Esophagus muscularis mucosa (tissue), 3 donors: ENCODE measurements around the gene POLG.

ENCODE experiments used
- CTCF ChIP-seq, 3 experiments: fragments of 200-600 bp in 2 of 3; fragments of 450-650 bp in 1 of 3; sonication (generic) in 2 of 3; IDR thresholded peaks; one replicate each; pipeline ENCODE4 v1.5.1; 2017 to 2019; ENCODE audit warnings: antibody characterized with exemption in 3 of 3, mild to moderate bottlenecking in 2 of 3, moderate library complexity in 1 of 3
- POLR2A ChIP-seq: fragments of 450-650 bp; IDR thresholded peaks from one replicate; pipeline ENCODE4 v1.6.1; 2017; ENCODE audit warnings: antibody characterized with exemption, moderate library complexity, mild to moderate bottlenecking, low read depth
- POLR2AphosphoS5 ChIP-seq, 2 donors: sonication (generic); formaldehyde crosslinking; IDR thresholded peaks; one replicate each; pipeline ENCODE4 v1.6.1; 2017; ENCODE audit warnings: antibody characterized with exemption in 2 of 2

GRCh38 chr15:89338036-89338435 lies 3.4 kb upstream of the POLG start:
- TF ChIP-seq POLR2A, result no peak
- TF ChIP-seq CTCF (IDR thresholded peaks at IDR 0.05), result no peak
- TF ChIP-seq POLR2AphosphoS5 (IDR thresholded peaks at IDR 0.05), result no peak
